T-helper 1 cell treated with Interleukin-12 subunit alpha and Interleukin-12 subunit beta and Interleukin-4 antibody, amounts not matched to agents 30 μg/mL and 1 μg/mL, for 36 hours (primary cell): ENCODE results near the gene TLR5.
A peak's percentile ranks its signal among the peaks of the same experiment; 100 is the strongest.

Experiments used
- H3K27ac Mint-ChIP-seq: one replicate; pipeline ENCODE4 v1.8.0; 2021; ENCODE audit warnings: mild to moderate bottlenecking, mixed read lengths
- H3K27me3 Mint-ChIP-seq: one replicate; pipeline ENCODE4 v1.8.0; 2021; ENCODE audit warnings: low read depth, mixed read lengths
- H3K36me3 Mint-ChIP-seq: one replicate; pipeline ENCODE4 v1.8.0; 2021; ENCODE audit warnings: low read depth, mixed read lengths
- H3K4me1 Mint-ChIP-seq: one replicate; pipeline ENCODE4 v1.8.0; 2021; ENCODE audit warnings: low read depth, mixed read lengths
- H3K4me3 Mint-ChIP-seq: one replicate; pipeline ENCODE4 v1.8.0; 2021; ENCODE audit warnings: mild to moderate bottlenecking, moderate library complexity, mixed read lengths
- H3K9me3 Mint-ChIP-seq: one replicate; pipeline ENCODE4 v1.8.0; 2021; ENCODE audit warnings: mixed read lengths

The TLR5 gene

DNA sequence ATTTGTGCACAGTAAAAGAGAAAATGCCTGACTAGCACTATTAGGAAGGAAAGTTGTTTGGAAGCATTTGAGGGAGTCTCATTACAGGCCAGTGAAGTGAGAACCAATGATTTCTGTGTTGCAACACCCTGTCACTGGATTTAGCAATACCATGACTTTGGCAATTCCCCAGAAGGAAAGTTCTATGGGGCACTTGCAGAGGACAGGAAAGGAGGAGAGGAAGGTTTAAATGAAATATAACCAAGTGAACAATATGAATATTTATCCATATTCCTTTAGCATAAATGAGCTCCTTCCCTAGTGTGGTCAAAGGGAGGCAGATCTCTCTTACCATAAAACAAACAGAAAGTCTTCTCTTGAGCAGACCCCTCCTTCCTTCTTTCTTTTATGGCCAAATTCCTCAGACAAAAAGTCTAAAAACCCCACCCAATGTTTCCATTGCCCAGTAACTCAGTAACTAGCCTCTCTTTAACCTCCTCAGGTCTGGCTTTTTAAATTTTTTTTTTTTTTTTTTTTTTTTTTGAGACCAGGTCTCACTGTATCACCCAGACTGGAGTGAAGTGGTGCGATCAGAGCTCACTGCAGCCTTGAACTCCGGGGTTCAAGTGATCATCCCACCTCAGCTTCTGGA, 5.5 kb downstream of the TLR5 start:
- H3K4me3 Mint-ChIP-seq = no peak overlapping the region
- H3K9me3 Mint-ChIP-seq = no peaks in the 10 kb centered on the region
- H3K4me1 Mint-ChIP-seq = peaks cover 8% of the 10 kb centered on the region
- H3K36me3 Mint-ChIP-seq = no peaks in the 10 kb centered on the region
- no peak overlapping the region for H3K27ac Mint-ChIP-seq
- peaks cover 37% of the 10 kb centered on the region for H3K27me3 Mint-ChIP-seq

GRCh38 chr1:223136086-223136485, 7.0 kb downstream of the TLR5 start:
- Mint-ChIP-seq H3K4me3 (no peak overlapping the region), H3K9me3 (no peaks in the 10 kb centered on the region), H3K27ac (no peak overlapping the region), H3K4me1 (peaks cover 8% of the 10 kb centered on the region), H3K36me3 (no peaks in the 10 kb centered on the region), H3K27me3 (peaks cover 48% of the 10 kb centered on the region)

- Mint-ChIP-seq H3K4me1 (peaks cover 8% of the 10 kb centered on the region), H3K36me3 (no peaks in the 10 kb centered on the region), H3K27ac (no peak overlapping the region), H3K9me3 (no peaks in the 10 kb centered on the region), H3K27me3 (peaks cover 56% of the 10 kb centered on the region), H3K4me3 (no peak overlapping the region)
Measured at GRCh38 chr1:223135176-223135942, 7.7 kb downstream of the TLR5 start.

GRCh38 chr1:223133824-223134435, 9.1 kb downstream of the TLR5 start:
- Mint-ChIP-seq H3K27ac (no peak overlapping the region), H3K27me3 (peaks cover 62% of the 10 kb centered on the region), H3K4me1 (peaks cover 10% of the 10 kb centered on the region), H3K36me3 (no peaks in the 10 kb centered on the region), H3K9me3 (no peaks in the 10 kb centered on the region), H3K4me3 (peak overlapping the region; percentile 32)

GRCh38 chr1:223133306-223133823, 9.7 kb downstream of the TLR5 start:
- H3K27ac Mint-ChIP-seq = no peak overlapping the region
- H3K27me3 Mint-ChIP-seq = peaks cover 64% of the 10 kb centered on the region
- peak overlapping the region; percentile 23 for H3K4me3 Mint-ChIP-seq
- peaks cover 10% of the 10 kb centered on the region for H3K4me1 Mint-ChIP-seq
- H3K36me3 Mint-ChIP-seq = no peaks in the 10 kb centered on the region
- H3K9me3 Mint-ChIP-seq = no peaks in the 10 kb centered on the region

DNA sequence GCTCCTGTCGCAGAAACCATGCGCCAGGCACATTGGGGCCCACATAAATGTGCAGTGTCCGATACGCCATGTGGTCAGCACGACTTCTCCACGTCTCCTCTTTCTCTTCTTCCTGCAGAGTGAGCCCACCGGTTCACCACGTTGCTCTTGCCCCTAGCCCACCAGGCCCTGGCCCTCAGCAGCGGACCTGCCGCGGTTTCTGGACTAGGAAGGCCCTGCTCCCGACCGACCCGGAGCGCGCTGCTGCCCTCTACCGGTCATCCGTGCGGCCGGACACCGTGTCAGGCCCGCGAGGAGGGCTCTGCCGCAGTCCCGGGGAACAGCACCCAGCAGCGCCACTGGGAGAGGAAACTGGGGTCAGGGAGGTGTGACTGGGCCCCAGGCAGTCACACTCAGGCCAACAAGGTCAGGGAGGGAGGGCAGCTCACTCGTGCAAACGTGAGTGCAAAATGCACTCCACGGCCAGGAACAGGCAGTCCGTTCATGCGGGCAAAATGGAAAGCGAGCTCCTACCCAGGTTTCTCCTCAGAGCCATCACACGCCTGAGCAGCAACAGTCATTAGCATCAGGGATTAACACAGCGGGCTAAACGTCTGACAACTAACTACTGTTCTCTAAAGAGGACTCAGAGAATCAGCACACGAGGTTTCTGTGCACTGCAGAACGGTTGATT, 13.7 kb downstream of the TLR5 start:
- Mint-ChIP-seq H3K4me1 (peaks cover 9% of the 10 kb centered on the region), H3K27ac (no peak overlapping the region), H3K9me3 (no peaks in the 10 kb centered on the region), H3K36me3 (no peaks in the 10 kb centered on the region), H3K4me3 (no peak overlapping the region), H3K27me3 (peaks cover 46% of the 10 kb centered on the region)

DNA sequence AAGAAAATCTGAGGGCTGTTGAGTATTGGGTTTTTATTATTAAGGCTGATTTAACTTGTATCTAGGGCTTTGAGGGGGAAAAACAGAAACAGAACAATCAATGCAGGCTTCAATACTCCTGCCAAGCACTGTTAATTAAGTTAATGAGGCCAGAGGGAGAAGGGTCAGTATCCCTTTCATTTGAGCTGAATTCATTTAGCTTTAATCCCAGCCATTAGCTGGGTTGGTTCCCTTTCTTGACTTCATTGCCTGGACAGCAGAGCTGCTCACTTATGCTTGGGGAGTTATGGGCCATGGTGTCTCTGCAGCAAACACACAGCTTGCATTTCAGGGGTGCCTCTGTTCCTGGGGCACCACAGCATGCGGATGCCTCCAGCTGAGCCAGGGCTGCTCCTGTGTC, 16.3 kb downstream of the TLR5 start:
- H3K36me3 Mint-ChIP-seq = no peaks in the 10 kb centered on the region

DNA sequence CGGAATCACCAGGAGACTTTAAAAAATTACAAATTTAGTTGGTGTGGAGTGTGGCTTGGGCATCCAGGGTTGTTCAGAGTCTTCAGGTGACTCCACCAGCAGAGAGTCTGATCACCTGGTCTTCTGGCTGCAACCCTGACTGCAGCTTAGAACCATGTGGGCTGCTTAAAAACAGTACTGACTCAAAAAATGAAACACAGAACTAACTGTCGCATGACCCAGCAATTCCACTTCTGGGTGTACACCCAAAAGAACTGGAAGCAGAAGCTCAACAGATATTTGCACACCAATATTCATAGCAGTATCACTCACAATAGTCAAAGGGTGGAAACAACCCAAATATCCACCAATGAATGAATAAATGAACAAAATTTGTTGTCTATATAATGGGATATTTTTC, 17.3 kb downstream of the TLR5 start:
- H3K36me3 Mint-ChIP-seq = no peaks in the 10 kb centered on the region
- no peaks in the 10 kb centered on the region for H3K9me3 Mint-ChIP-seq
- peaks cover 23% of the 10 kb centered on the region for H3K27me3 Mint-ChIP-seq
- H3K4me3 Mint-ChIP-seq = no peak overlapping the region
- H3K27ac Mint-ChIP-seq = no peak overlapping the region
- peaks cover 10% of the 10 kb centered on the region for H3K4me1 Mint-ChIP-seq

More for the DNA sequence above, 16.3 kb downstream of the TLR5 start:
- Mint-ChIP-seq H3K27ac (no peak overlapping the region), H3K9me3 (no peaks in the 10 kb centered on the region), H3K4me3 (no peak overlapping the region), H3K4me1 (peaks cover 10% of the 10 kb centered on the region), H3K27me3 (peaks cover 31% of the 10 kb centered on the region)

GRCh38 chr1:223123011-223123610, 19.9 kb downstream of the TLR5 start:
- Mint-ChIP-seq H3K27ac (no peak overlapping the region), H3K4me1 (peaks cover 8% of the 10 kb centered on the region), H3K4me3 (peak overlapping the region; percentile 26), H3K27me3 (peaks cover 11% of the 10 kb centered on the region), H3K36me3 (no peaks in the 10 kb centered on the region), H3K9me3 (no peaks in the 10 kb centered on the region)

- Mint-ChIP-seq H3K36me3 (no peaks in the 10 kb centered on the region), H3K4me1 (peaks cover 4% of the 10 kb centered on the region), H3K4me3 (no peak overlapping the region), H3K27ac (no peak overlapping the region), H3K27me3 (peaks cover 2% of the 10 kb centered on the region), H3K9me3 (no peaks in the 10 kb centered on the region)
Measured at GRCh38 chr1:223118418-223118817, 24.6 kb downstream of the TLR5 start.

DNA sequence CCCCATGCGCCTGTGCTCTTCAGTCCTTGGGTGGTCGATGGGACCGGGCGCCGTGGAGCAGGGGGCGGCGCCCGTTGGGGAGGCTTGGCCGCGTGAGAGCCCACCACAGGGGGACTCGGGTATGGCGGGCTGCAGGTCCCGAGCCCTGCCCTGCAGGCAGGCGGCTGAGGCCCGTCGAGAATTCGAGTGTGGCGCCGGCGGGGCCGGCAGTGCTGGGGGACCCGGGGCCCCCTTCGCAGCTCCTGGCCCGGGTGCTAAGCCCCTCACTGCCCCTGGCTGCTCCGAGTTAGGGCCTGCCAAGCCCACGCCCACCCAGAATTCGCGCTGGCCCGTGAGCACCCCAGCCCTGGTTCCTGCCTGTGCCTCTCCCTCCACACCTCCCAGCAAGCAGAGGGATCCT, 26.1 kb downstream of the TLR5 start:
- H3K4me1 Mint-ChIP-seq = no peaks in the 10 kb centered on the region
- no peak overlapping the region for H3K4me3 Mint-ChIP-seq
- H3K36me3 Mint-ChIP-seq = no peaks in the 10 kb centered on the region
- H3K27me3 Mint-ChIP-seq = no peaks in the 10 kb centered on the region
- H3K9me3 Mint-ChIP-seq = no peaks in the 10 kb centered on the region
- H3K27ac Mint-ChIP-seq = no peak overlapping the region

DNA sequence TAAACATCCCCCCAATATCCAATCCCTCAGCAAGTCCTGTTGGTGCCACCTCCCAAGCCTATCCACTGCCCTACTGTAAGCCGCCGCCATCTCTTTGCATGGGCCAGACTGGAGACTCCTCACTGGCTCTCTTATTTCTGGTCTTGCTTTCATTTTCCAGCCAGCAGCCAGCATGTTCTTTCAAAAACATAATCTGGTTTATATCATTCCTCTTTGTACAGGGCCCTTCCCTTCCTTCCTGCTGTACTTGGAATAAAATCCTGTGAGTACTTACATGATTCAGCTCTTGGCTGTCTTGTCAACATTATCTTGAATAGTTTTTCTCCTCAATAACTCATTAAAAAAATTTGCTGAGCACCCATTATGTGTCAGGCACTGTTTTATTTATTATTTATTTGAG, 28.2 kb downstream of the TLR5 start:
- Mint-ChIP-seq H3K4me1 (no peaks in the 10 kb centered on the region), H3K36me3 (no peaks in the 10 kb centered on the region), H3K9me3 (no peaks in the 10 kb centered on the region), H3K27me3 (no peaks in the 10 kb centered on the region), H3K4me3 (no peak overlapping the region), H3K27ac (no peak overlapping the region)

GRCh38 chr1:223110952-223111351, 32.1 kb downstream of the TLR5 start:
- H3K27ac Mint-ChIP-seq = no peak overlapping the region
- no peaks in the 10 kb centered on the region for H3K36me3 Mint-ChIP-seq
- H3K27me3 Mint-ChIP-seq = no peaks in the 10 kb centered on the region
- no peaks in the 10 kb centered on the region for H3K4me1 Mint-ChIP-seq
- no peaks in the 10 kb centered on the region for H3K9me3 Mint-ChIP-seq
- H3K4me3 Mint-ChIP-seq = no peak overlapping the region

DNA sequence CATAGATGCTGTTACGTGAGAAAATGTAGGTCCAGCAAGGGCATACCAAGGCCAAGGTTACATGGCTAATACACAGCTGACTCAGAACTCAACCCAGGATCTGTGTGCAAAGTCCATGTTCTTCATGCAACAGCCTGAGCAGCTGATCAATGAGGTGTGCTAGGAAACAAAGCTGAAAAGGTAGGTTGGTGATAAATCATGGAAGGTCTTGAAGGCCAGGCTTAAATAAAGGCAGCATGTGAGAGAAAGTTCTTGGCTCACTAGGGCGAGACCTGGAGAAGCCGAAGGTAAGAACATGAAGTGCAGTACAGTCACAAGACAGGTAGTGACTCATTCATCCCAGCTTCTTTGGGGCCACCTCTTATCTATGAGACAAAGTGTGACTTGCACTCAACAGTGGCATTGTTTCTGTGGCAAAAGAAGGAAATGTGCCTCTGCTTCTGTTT, 33.4 kb downstream of the TLR5 start:
- Mint-ChIP-seq H3K27ac (no peak overlapping the region), H3K36me3 (no peaks in the 10 kb centered on the region), H3K9me3 (no peaks in the 10 kb centered on the region), H3K4me1 (no peaks in the 10 kb centered on the region), H3K4me3 (no peak overlapping the region), H3K27me3 (no peaks in the 10 kb centered on the region)
